Fibroblast of mammary gland (primary cell): ENCODE results near the gene UNC93B1.
"Not testable (repeated sequence)": the region's sequence is repeated elsewhere in the genome, so short reads cannot be mapped to it uniquely, and the experiment has no call there.

Experiments
- DNase-seq: peaks from one replicate; pipeline ENCODE4 v3.0.0-alpha.2; 2010; ENCODE audit warnings: low read depth
- H3K4me3 ChIP-seq: 2 replicates; pipeline ENCODE4 v1.5.1; 2011; ENCODE audit warnings: low read depth, mild to moderate bottlenecking, low read length, moderate library complexity; ENCODE audit not compliant: control insufficient read depth
- CTCF ChIP-seq: conservative IDR thresholded peaks from 2 replicates; pipeline ENCODE4 v1.5.1; 2011; ENCODE audit warnings: low read depth, low read length, inconsistent platforms; ENCODE audit not compliant: control insufficient read depth, insufficient read depth

UNC93B1 gene

GRCh38 chr11:67999704-68000103 lies 4.2 kb downstream of the UNC93B1 start:
- DNase-seq: no peak
- TF ChIP-seq CTCF: no peak
- no peak overlapping the region for H3K4me3 ChIP-seq

GRCh38 chr11:67999201-67999629 lies 4.7 kb downstream of the UNC93B1 start:
- no peak for TF ChIP-seq CTCF
- no peak overlapping the region for H3K4me3 ChIP-seq
- DNase-seq: no peak

- DNase-seq: no peak
- no peak for TF ChIP-seq CTCF
- H3K4me3 ChIP-seq: no peak overlapping the region
Observed at GRCh38 chr11:67998150-67999045, 5.5 kb downstream of the UNC93B1 start.

GRCh38 chr11:67997475-67997921 lies 6.4 kb downstream of the UNC93B1 start:
- H3K4me3 ChIP-seq: no peak overlapping the region
- no peak for DNase-seq
- TF ChIP-seq CTCF: no peak

GRCh38 chr11:67996622-67997474 lies 7.0 kb downstream of the UNC93B1 start:
- no peak overlapping the region for H3K4me3 ChIP-seq
- peak; percentile 17 for DNase-seq
- TF ChIP-seq CTCF: no peak

- no peak for DNase-seq
- no peak for TF ChIP-seq CTCF
- H3K4me3 ChIP-seq: no peak overlapping the region
Observed at GRCh38 chr11:67996051-67996450, 7.8 kb downstream of the UNC93B1 start.

- not testable (repeated sequence) for DNase-seq, H3K4me3 ChIP-seq
Observed at GRCh38 chr11:67995579-67995978, 8.3 kb downstream of the UNC93B1 start.

- not testable (repeated sequence) for H3K4me3 ChIP-seq, DNase-seq
Observed at GRCh38 chr11:67995129-67995528, 8.8 kb downstream of the UNC93B1 start.

GRCh38 chr11:67994387-67994786 lies 9.5 kb downstream of the UNC93B1 start:
- not testable (repeated sequence) for DNase-seq, H3K4me3 ChIP-seq
